ENCODE data around the gene FAF1. TPM values are rescaled to one million over a fixed set of nuclear protein-coding genes. Genes with fewer than 3 reads are reported as not detected.

The FAF1 gene
- total and polyA plus RNA-seq, 2 of the 8 experiments (the other 6 are each of a cell fraction or from before 2014, with no cell fraction given): 10.8 to 65.9 TPM

DNA sequence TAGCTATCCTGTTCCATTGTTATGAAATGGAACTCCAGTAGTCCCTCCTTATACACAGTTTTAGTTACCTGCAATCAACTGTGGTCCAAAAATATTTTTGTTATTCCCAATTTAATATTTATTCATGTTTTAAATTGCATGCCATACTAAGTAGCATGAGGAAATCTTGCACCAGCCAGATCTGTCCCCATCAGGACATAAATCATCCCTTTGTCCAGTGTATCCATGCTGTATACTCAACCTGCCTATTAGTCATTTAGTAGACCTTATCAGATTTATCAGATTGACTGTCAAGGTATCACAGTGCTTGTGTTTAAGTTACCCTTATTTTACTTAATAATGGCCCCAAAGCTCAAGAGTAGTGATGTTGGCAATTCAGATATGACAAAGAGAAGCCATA, 328.9 kb downstream of the FAF1 start:
- Histone ChIP-seq H2BK5ac (ENCODE audit: low read depth, low read length) (no peak overlapping the region), H4K8ac (ENCODE audit: extremely low read depth, insufficient read depth, low read length) (no peak overlapping the region), H3K27me3 (replicated peaks in 1 of 4; ENCODE audit: control insufficient read depth in 3 of 4, extremely low read depth in 1 of 4, insufficient read depth in 3 of 4, low read length in 3 of 4) (peaks cover 0 to 1% (median 0%) of the 10 kb centered on the region in 4 experiments; a peak in 1 of 7 replicates), H3K79me1 (ENCODE audit: low read depth, low read length) (no peaks in the 10 kb centered on the region), H3K4me3 (ENCODE audit: extremely low read depth in 1 of 4, insufficient read depth in 2 of 4, low read depth in 3 of 4, low read length in 4 of 4) (no peak overlapping the region), H4K20me1 (replicated peaks in 1 of 2; ENCODE audit: control insufficient read depth in 1 of 2, insufficient read depth in 2 of 2, low read length in 2 of 2) (no peaks in the 10 kb centered on the region), H2BK12ac (ENCODE audit: low read depth, low read length) (no peak overlapping the region), H3K9ac (replicated peaks in 1 of 4; ENCODE audit: extremely low read depth in 1 of 4, low read depth in 3 of 4, low read length in 3 of 4) (no peak overlapping the region), H3K23ac (ENCODE audit: insufficient read length) (no peak overlapping the region), H2AFZ (ENCODE audit: low read length) (no peak overlapping the region), H2BK120ac (replicated peaks; ENCODE audit: low read depth, low read length) (no peak overlapping the region), H2BK15ac (ENCODE audit: low read length) (no peak overlapping the region), H3K27ac (ENCODE audit: low read depth, low read length) (no peak overlapping the region), H3K4me1 (replicated peaks in 1 of 4; ENCODE audit: control insufficient read depth in 3 of 4, insufficient read depth in 4 of 4, low read length in 3 of 4) (no peaks in the 10 kb centered on the region; a peak in 1 of 7 replicates), H3K9me3 (ENCODE audit: insufficient read depth in 2 of 2, low read depth in 1 of 2, low read length in 1 of 2) (no peaks in the 10 kb centered on the region), H3K36me3 (ENCODE audit: control insufficient read depth in 2 of 4, insufficient read depth in 4 of 4, low read length in 3 of 4) (no peaks in the 10 kb centered on the region), H3K56ac (replicated peaks; ENCODE audit: insufficient read length, low read depth, low read length) (no peak overlapping the region), H3K4ac (replicated peaks; ENCODE audit: insufficient read length, low read depth, low read length) (no peak overlapping the region), H3K79me2 (ENCODE audit: control insufficient read depth in 1 of 2, insufficient read depth in 2 of 2, low read length in 2 of 2) (no peaks in the 10 kb centered on the region), H2AK5ac (ENCODE audit: low read depth, low read length) (no peak overlapping the region), H3K4me2 (ENCODE audit: insufficient read depth in 1 of 2, low read depth in 2 of 2, low read length in 2 of 2) (no peak overlapping the region), H4K5ac (ENCODE audit: insufficient read length, low read depth, low read length) (no peak overlapping the region), H3K14ac (ENCODE audit: insufficient read length) (no peak overlapping the region), H2BK20ac (ENCODE audit: low read length) (no peak overlapping the region), H4K91ac (replicated peaks; ENCODE audit: insufficient read length, low read length) (no peak overlapping the region), H3K18ac (ENCODE audit: extremely low read depth, low read length) (no peak overlapping the region), H3K23me2 (ENCODE audit: low read depth, low read length) (no peaks in the 10 kb centered on the region; the same call in 1 of the 2 replicates)
- TF ChIP-seq SAP30 (IDR thresholded peaks at IDR 0.05; ENCODE audit: insufficient read depth, insufficient replicate concordance, low read length) (no peak), NRF1 (IDR thresholded peaks at IDR 0.05; ENCODE audit: low read depth, low read length) (no peak), SUZ12 (IDR thresholded peaks at IDR 0.05; ENCODE audit: low read length) (no peak), RAD21 (IDR thresholded peaks at IDR 0.05 in 1 of 2, conservative IDR thresholded peaks at IDR 0.05 in 1 of 2; ENCODE audit: low read depth in 2 of 2, low read length in 2 of 2) (no peak), YY1 (IDR thresholded peaks at IDR 0.05; ENCODE audit: low read depth, low read length) (no peak), KDM1A (IDR thresholded peaks at IDR 0.05; ENCODE audit: borderline replicate concordance, low read length) (no peak), CBX8 (IDR thresholded peaks at IDR 0.05; ENCODE audit: borderline replicate concordance, low read depth, low read length) (no peak), EP300 (IDR thresholded peaks at IDR 0.05; ENCODE audit: borderline replicate concordance in 1 of 2, low read depth in 2 of 2, low read length in 2 of 2) (no peak), FOSL1 (IDR thresholded peaks at IDR 0.05; ENCODE audit: insufficient read depth, low read depth, low read length) (no peak), HDAC6 (IDR thresholded peaks at IDR 0.05; ENCODE audit: low read depth, low read length) (no peak), RFX5 (IDR thresholded peaks at IDR 0.05; ENCODE audit: borderline replicate concordance, low read depth, low read length) (no peak), KDM5A (IDR thresholded peaks at IDR 0.05; ENCODE audit: low read length) (no peak), SIRT6 (IDR thresholded peaks at IDR 0.05; ENCODE audit: low read length) (no peak), JUND (IDR thresholded peaks at IDR 0.05; ENCODE audit: low read length) (no peak), SP1 (IDR thresholded peaks at IDR 0.05; ENCODE audit: low read depth, low read length) (no peak)
- ChIA-PET CTCF (ENCODE audit: partially characterized antibody) (interaction anchor here (0.6 to 6.0 kb wide), 2 partner anchors 10 to 21 kb away, joined by 3 to 32 read pairs; no protein-coding TSS in a partner anchor), POLR2A (ENCODE audit: partially characterized antibody) (no interaction called here)
- FAIRE-seq (no peak), DNase-seq (ENCODE audit: low read depth in 1 of 2, low spot score in 2 of 2) (no peak)

Data from H1 (cell line).